A673 (cell line): ENCODE results near the gene ISOC2. TPM values are rescaled to one million over a fixed set of nuclear protein-coding genes. Genes with fewer than 3 reads are reported as not detected.

Source experiments
- BruUV-seq: library from RNA; stranded (reverse); fragments of 400-500 nt; replicated peaks from 2 replicates; lab custom pipeline; 2021; lab: Mats Ljungman, UMichigan
- CTCF ChIA-PET: fragments of 300-600 bp; sonication (Branson Sonifier 250); formaldehyde crosslinking; loops from one replicate; lab custom pipeline; 2022; ENCODE audit warnings: antibody characterized with exemption; lab: Charles Lee
- POLR2A ChIA-PET: fragments of 300-600 bp; sonication (Branson Sonifier 250); formaldehyde crosslinking; loops from one replicate; lab custom pipeline; 2022; ENCODE audit warnings: antibody characterized with exemption; ENCODE audit not compliant: low non-redundant PET; lab: Charles Lee
- DNase-seq: peaks from one replicate; pipeline ENCODE4 v3.0.0-alpha.2; 2015; ENCODE audit warnings: low spot score
- H3K27ac ChIP-seq: fragments of 200-600 bp; sonication (generic); 2 replicates; pipeline ENCODE4 v1.5.1; 2016; ENCODE audit warnings: mixed run types, low read depth, mild to moderate bottlenecking, mixed read lengths, antibody characterized with exemption, low read length; ENCODE audit not compliant: poor library complexity, severe bottlenecking
- H3K27me3 ChIP-seq: fragments of 200-600 bp; sonication (generic); replicated peaks from 2 replicates; pipeline ENCODE4 v1.6.1; 2017; ENCODE audit warnings: mixed run types, low read depth, mild to moderate bottlenecking, mixed read lengths, antibody characterized with exemption, low read length; ENCODE audit not compliant: insufficient read depth, poor library complexity
- H3K36me3 ChIP-seq: fragments of 200-600 bp; sonication (generic); 2 replicates; pipeline ENCODE4 v1.6.1; 2016; ENCODE audit warnings: mixed run types, mild to moderate bottlenecking, mixed read lengths, antibody characterized with exemption, low read length; ENCODE audit not compliant: insufficient read depth, poor library complexity, severe bottlenecking
- H3K4me1 ChIP-seq: fragments of 200-600 bp; sonication (generic); 2 replicates; pipeline ENCODE4 v1.6.1; 2017; ENCODE audit warnings: mixed run types, mild to moderate bottlenecking, mixed read lengths, antibody characterized with exemption, low read length; ENCODE audit not compliant: insufficient read depth, poor library complexity, severe bottlenecking
- H3K4me3 ChIP-seq: fragments of 200-600 bp; sonication (generic); 2 replicates; pipeline ENCODE4 v1.5.1; 2016; ENCODE audit warnings: low read depth, mixed run types, mild to moderate bottlenecking, mixed read lengths, low read length; ENCODE audit not compliant: poor library complexity, severe bottlenecking
- H3K9me3 ChIP-seq: fragments of 200-600 bp; sonication (generic); 2 replicates; pipeline ENCODE4 v1.6.1; 2016; ENCODE audit warnings: mixed run types, low read depth, mild to moderate bottlenecking, mixed read lengths, antibody characterized with exemption, low read length; ENCODE audit not compliant: poor library complexity, severe bottlenecking
- EZH2 ChIP-seq: fragments of 200-600 bp; sonication (generic); IDR thresholded peaks from 2 replicates; pipeline ENCODE4 v1.6.1; 2017; ENCODE audit warnings: borderline replicate concordance, low read depth, mild to moderate bottlenecking, mixed read lengths, antibody characterized with exemption, low read length; ENCODE audit not compliant: poor library complexity, severe bottlenecking
- intact Hi-C: fragments of 100-400 bp; cut with micrococcal nuclease; formaldehyde crosslinking; loops from one replicate; pipeline ENCODE4 v1.10.0; 2022; ENCODE audit not compliant: unreplicated experiment
- total RNA-seq: library from RNA; stranded (reverse); gene quantifications from 2 replicates; pipeline ENCODE4 v1.2.3, GENCODE V29; 2021
- TF ChIP-seq, protein P1 (sequence below): fragments of 300-800, 200-600 bp; sonication (generic); conservative IDR thresholded peaks from 2 replicates; pipeline ENCODE4 v1.5.1; 2017; ENCODE audit warnings: low read depth, mild to moderate bottlenecking, antibody characterized with exemption, low read length, moderate library complexity, mixed read lengths

The ISOC2 gene
- total RNA-seq, 1 experiment from 2014 or later = 33.2 TPM

DNA sequence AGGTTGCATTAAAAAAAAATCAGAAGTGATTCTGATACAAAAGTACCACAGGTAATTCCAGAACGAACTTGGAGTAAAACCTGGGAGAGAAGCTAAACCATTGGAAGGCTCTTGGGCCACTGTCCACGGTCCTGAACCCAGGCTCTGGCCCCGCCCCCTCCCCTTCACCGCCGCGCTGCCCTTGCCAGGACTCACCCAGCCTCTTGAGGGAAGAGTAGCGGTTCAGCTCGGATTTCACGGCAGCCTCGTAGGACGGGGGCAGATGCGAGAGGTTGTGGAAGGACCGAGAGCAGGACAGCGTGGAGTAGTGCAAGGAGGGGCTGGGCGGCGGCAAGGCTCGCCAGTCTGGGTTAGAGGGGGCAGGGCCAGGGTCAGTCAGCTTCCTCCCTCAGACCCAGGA is 24.0 kb downstream of the ISOC2 start:
- peak; percentile 55 for DNase-seq
- TF ChIP-seq, protein P1, sequence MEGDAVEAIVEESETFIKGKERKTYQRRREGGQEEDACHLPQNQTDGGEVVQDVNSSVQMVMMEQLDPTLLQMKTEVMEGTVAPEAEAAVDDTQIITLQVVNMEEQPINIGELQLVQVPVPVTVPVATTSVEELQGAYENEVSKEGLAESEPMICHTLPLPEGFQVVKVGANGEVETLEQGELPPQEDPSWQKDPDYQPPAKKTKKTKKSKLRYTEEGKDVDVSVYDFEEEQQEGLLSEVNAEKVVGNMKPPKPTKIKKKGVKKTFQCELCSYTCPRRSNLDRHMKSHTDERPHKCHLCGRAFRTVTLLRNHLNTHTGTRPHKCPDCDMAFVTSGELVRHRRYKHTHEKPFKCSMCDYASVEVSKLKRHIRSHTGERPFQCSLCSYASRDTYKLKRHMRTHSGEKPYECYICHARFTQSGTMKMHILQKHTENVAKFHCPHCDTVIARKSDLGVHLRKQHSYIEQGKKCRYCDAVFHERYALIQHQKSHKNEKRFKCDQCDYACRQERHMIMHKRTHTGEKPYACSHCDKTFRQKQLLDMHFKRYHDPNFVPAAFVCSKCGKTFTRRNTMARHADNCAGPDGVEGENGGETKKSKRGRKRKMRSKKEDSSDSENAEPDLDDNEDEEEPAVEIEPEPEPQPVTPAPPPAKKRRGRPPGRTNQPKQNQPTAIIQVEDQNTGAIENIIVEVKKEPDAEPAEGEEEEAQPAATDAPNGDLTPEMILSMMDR = no peak
- no peak for TF ChIP-seq EZH2
- BruUV-seq = no TSS peak
- Histone ChIP-seq H3K9me3 (no peaks in the 10 kb centered on the region), H3K4me3 (no peak overlapping the region), H3K4me1 (peaks cover 16% of the 10 kb centered on the region), H3K36me3 (no peaks in the 10 kb centered on the region), H3K27me3 (peaks cover 21% of the 10 kb centered on the region), H3K27ac (no peak overlapping the region)
- intact Hi-C loops = no loop called here
- ChIA-PET CTCF (interaction anchor here (0.7 kb wide), 1 partner anchor 66 kb away, joined by 3 read pairs; no protein-coding TSS in a partner anchor), POLR2A (interaction anchor here (0.5 kb wide), 1 partner anchor 12 kb away, joined by 4 read pairs; no protein-coding TSS in a partner anchor)

DNA sequence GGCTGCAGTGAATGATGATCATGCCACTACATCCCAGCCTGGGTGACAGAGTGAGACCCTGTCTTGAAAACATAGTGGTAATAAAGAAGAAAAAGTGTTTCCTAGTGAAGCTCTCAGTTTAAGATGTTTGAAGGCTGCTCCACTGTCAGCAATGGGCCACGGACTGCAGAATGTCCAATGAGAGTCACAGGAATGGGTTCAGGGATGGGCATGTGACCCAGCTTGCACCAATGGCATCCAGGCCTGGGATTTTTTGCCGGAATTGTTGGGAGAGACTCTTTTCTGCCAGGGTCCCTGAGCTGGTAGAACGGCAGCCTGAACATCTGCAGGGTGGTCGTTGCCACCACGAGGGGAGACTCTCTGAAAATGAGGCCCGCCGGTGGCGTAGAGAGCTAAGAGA is 24.6 kb downstream of the ISOC2 start:
- POLR2A ChIA-PET = no interaction called here
- intact Hi-C loops = no loop called here
- no peaks in the 10 kb centered on the region for H3K36me3 ChIP-seq

DNA sequence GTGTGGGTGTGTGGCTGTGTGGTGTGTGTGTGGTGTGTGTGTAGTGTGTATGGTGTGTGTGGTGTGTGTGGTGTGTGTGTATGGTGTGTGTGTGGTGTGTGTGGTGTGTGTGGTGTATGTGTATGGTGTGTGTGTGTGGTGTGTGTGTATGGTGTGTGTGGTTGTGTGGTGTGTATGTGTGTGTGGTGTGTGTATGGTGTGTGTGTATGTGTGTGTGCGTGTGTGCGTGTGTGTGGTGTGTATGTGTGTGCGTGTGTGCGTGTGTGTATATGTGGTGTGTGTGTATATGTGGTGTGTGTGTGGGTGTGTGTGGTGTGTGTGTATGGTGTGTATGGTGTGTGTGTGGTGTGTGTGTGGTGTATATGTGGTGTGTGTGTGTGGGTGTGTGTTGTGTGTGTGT is 26.4 kb downstream of the ISOC2 start:
- ChIA-PET POLR2A (no interaction called here), CTCF (no interaction called here)
- intact Hi-C loops = no loop called here
- no peaks in the 10 kb centered on the region for H3K4me1 ChIP-seq
- no peak overlapping the region for H3K27ac ChIP-seq
- TF ChIP-seq, protein P1 = no peak
- no peak for TF ChIP-seq EZH2
- H3K36me3 ChIP-seq = no peaks in the 10 kb centered on the region
- H3K27me3 ChIP-seq = no peaks in the 10 kb centered on the region
- H3K9me3 ChIP-seq = no peaks in the 10 kb centered on the region
- DNase-seq = no peak
- no TSS peak for BruUV-seq
- no peak overlapping the region for H3K4me3 ChIP-seq

More for the DNA sequence above, 24.6 kb downstream of the ISOC2 start:
- TF ChIP-seq, protein P1 = no peak
- TF ChIP-seq EZH2 = no peak
- Histone ChIP-seq H3K9me3 (no peaks in the 10 kb centered on the region), H3K4me1 (peaks cover 10% of the 10 kb centered on the region), H3K27me3 (peaks cover 15% of the 10 kb centered on the region), H3K4me3 (no peak overlapping the region), H3K27ac (no peak overlapping the region)
- CTCF ChIA-PET = interaction anchor here (0.7 kb wide), 1 partner anchor 67 kb away, joined by 3 read pairs; no protein-coding TSS in a partner anchor
- DNase-seq = no peak
- no TSS peak for BruUV-seq
